Measurements from ENCODE around the gene SPON1.

SPON1 gene

DNA sequence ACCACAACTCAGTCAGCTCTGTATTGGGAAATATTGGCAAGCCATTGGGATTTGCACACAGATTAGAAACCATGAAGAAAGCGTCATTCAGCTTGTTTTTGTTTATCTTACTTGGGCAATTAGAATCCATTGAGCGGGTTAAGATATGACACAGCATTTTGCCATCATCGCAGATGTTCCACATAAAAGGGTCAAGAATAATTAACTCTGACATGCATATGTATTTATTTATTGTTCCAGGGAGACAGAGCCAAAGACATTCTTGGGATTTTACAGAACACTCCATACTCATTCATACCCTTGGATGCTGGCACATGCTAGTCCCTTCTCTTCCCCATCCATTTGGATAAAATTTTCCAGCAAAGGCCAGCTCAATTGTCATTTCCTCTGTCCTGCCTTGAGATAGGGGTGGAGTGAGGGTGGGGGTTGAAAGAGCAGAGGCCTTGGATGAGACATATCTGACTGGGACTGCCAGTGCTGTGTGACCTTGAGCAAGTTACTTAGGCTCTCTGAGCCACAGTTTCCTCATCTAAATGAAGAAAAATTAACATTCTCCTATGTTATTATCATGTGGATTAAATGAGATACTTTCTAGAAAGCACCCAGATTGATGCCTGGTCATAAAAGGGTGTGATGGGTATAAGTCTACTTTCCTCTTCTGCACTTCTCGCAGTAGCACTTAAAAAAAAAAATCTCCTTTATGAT, 216.7 kb downstream of the SPON1 start:
- Histone ChIP-seq H3K36me3 (ENCODE audit: insufficient read depth, low read length) (no peaks in the 10 kb centered on the region), H3K9ac (ENCODE audit: low read length) (no peak overlapping the region), H3K27me3 (ENCODE audit: control insufficient read depth in 1 of 2, insufficient read depth in 2 of 2, low read length in 2 of 2) (no peaks in the 10 kb centered on the region), H3K9me3 (ENCODE audit: low read length) (no peaks in the 10 kb centered on the region), H3K4me1 (ENCODE audit: insufficient read depth, low read length) (no peaks in the 10 kb centered on the region), H3K27ac (ENCODE audit: low read depth, low read length) (no peak overlapping the region), H3K4me3 (ENCODE audit: low read depth in 1 of 2, low read length in 2 of 2) (no peak overlapping the region)

DNA sequence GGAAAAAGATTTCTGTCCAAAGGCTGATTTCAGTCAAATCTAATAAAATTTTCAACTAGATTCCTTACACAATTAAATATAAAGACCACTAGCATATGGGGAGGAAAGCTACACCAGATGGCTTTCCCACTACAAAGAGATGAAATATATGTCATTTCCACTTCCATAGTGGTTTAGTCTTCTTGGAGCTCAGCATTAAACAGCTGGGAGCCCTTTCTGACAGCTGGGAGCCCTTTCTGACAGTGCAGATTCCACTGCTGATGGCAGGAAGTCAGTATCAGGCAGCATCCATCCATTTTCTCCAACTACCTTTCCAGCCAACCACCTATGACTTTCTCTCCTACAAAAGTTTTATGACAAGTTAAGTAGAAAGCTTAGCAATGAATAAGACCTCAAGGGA, 218.6 kb downstream of the SPON1 start:
- Histone ChIP-seq H3K4me1 (ENCODE audit: insufficient read depth, low read length) (no peaks in the 10 kb centered on the region), H3K27ac (ENCODE audit: low read depth, low read length) (no peak overlapping the region), H3K4me3 (ENCODE audit: low read depth in 1 of 2, low read length in 2 of 2) (no peak overlapping the region), H3K9me3 (ENCODE audit: low read length) (no peaks in the 10 kb centered on the region), H3K27me3 (ENCODE audit: control insufficient read depth in 1 of 2, insufficient read depth in 2 of 2, low read length in 2 of 2) (no peaks in the 10 kb centered on the region), H3K36me3 (ENCODE audit: insufficient read depth, low read length) (no peaks in the 10 kb centered on the region), H3K9ac (ENCODE audit: low read length) (no peak overlapping the region)

- peaks cover 4% of the 10 kb centered on the region for H3K4me1 ChIP-seq (ENCODE audit: insufficient read depth, low read length)
- H3K27me3 ChIP-seq (ENCODE audit: control insufficient read depth in 1 of 2, insufficient read depth in 2 of 2, low read length in 2 of 2): no peaks in the 10 kb centered on the region
- H3K4me3 ChIP-seq (ENCODE audit: low read depth in 1 of 2, low read length in 2 of 2): no peak overlapping the region
- no peak overlapping the region for H3K27ac ChIP-seq (ENCODE audit: low read depth, low read length)
- no peaks in the 10 kb centered on the region for H3K9me3 ChIP-seq (ENCODE audit: low read length)
- no peak overlapping the region for H3K9ac ChIP-seq (ENCODE audit: low read length)
- no peaks in the 10 kb centered on the region for H3K36me3 ChIP-seq (ENCODE audit: insufficient read depth, low read length)
These were observed 220.4 kb downstream of the SPON1 start for GRCh38 chr11:14182833-14183364.

- Histone ChIP-seq H3K4me3 (ENCODE audit: low read depth in 1 of 2, low read length in 2 of 2) (no peak overlapping the region), H3K36me3 (ENCODE audit: insufficient read depth, low read length) (no peaks in the 10 kb centered on the region), H3K9ac (ENCODE audit: low read length) (no peak overlapping the region), H3K27me3 (ENCODE audit: control insufficient read depth in 1 of 2, insufficient read depth in 2 of 2, low read length in 2 of 2) (no peaks in the 10 kb centered on the region), H3K9me3 (ENCODE audit: low read length) (no peaks in the 10 kb centered on the region), H3K4me1 (ENCODE audit: insufficient read depth, low read length) (peaks cover 4% of the 10 kb centered on the region), H3K27ac (ENCODE audit: low read depth, low read length) (no peak overlapping the region)
These were observed 221.8 kb downstream of the SPON1 start for GRCh38 chr11:14184028-14184940.

- Histone ChIP-seq H3K9me3 (ENCODE audit: low read length) (no peaks in the 10 kb centered on the region), H3K36me3 (ENCODE audit: insufficient read depth, low read length) (no peaks in the 10 kb centered on the region), H3K27me3 (ENCODE audit: control insufficient read depth in 1 of 2, insufficient read depth in 2 of 2, low read length in 2 of 2) (no peaks in the 10 kb centered on the region), H3K9ac (ENCODE audit: low read length) (no peak overlapping the region), H3K4me3 (ENCODE audit: low read depth in 1 of 2, low read length in 2 of 2) (no peak overlapping the region), H3K27ac (ENCODE audit: low read depth, low read length) (no peak overlapping the region), H3K4me1 (ENCODE audit: insufficient read depth, low read length) (peaks cover 4% of the 10 kb centered on the region)
These were observed 222.9 kb downstream of the SPON1 start for GRCh38 chr11:14185461-14185860.

DNA sequence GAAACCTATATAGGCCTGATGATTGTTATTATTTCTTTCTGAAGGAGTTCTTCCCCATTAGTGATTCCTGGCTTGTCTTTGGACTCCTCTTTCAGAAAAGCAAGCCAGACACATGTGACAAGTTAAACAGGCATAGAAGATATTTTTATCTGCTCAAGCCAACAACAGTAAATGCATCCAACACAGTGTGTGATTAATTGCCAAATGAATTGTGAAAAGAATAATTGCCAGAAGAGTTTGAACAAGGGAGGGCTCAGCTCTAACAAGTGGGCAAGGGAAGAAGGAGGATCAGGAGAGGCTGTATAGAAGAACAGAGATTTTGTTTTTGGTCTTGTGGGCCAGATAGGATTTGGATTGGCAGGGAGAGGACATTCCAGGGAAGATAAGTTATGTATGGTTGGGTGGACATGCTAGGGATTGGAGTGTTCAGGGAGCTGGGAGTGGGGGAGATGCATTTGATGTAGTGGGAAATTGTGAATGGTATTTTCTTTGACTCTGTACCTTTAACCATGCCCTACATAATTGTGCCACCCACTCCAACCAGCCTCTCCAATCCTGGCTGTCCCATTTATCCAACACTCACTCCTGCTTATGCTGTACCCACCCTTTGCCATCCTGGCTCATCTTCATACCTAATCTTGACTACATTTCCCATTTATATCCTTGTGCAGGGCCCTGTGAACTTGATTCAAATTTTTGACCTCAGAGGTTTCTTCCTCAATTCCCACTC, 223.7 kb downstream of the SPON1 start:
- H3K4me1 ChIP-seq (ENCODE audit: insufficient read depth, low read length): peaks cover 4% of the 10 kb centered on the region
- no peaks in the 10 kb centered on the region for H3K27me3 ChIP-seq (ENCODE audit: control insufficient read depth in 1 of 2, insufficient read depth in 2 of 2, low read length in 2 of 2)
- H3K4me3 ChIP-seq (ENCODE audit: low read depth in 1 of 2, low read length in 2 of 2): no peak overlapping the region
- no peaks in the 10 kb centered on the region for H3K9me3 ChIP-seq (ENCODE audit: low read length)
- no peaks in the 10 kb centered on the region for H3K36me3 ChIP-seq (ENCODE audit: insufficient read depth, low read length)
- H3K27ac ChIP-seq (ENCODE audit: low read depth, low read length): no peak overlapping the region
- no peak overlapping the region for H3K9ac ChIP-seq (ENCODE audit: low read length)

DNA sequence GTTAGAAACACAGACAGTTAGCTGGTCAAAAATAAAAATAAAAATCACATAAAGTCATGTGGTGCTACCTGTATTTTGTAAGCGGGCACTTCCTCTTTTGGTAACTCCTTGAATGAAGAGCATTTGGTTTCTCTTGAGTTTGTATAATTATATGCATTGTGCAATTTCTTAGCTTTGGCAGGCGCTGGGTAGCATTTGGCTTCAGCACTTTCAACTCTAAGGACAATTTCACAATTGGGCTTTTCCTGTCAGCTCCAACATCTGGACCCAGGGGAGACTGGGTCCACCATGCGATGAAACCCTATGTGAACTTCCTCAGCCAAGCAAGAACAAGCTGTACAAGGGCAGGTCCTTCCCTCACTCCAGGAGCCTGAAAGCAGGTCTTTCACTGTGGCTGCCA, 227.4 kb downstream of the SPON1 start:
- H3K27me3 ChIP-seq (ENCODE audit: control insufficient read depth in 1 of 2, insufficient read depth in 2 of 2, low read length in 2 of 2): no peaks in the 10 kb centered on the region
- no peaks in the 10 kb centered on the region for H3K9me3 ChIP-seq (ENCODE audit: low read length)
- no peaks in the 10 kb centered on the region for H3K36me3 ChIP-seq (ENCODE audit: insufficient read depth, low read length)
- no peak overlapping the region for H3K4me3 ChIP-seq (ENCODE audit: low read depth in 1 of 2, low read length in 2 of 2)
- no peak overlapping the region for H3K27ac ChIP-seq (ENCODE audit: low read depth, low read length)
- H3K4me1 ChIP-seq (ENCODE audit: insufficient read depth, low read length): peaks cover 4% of the 10 kb centered on the region
- no peak overlapping the region for H3K9ac ChIP-seq (ENCODE audit: low read length)

- H3K4me3 ChIP-seq (ENCODE audit: low read depth in 1 of 2, low read length in 2 of 2): no peak overlapping the region
These were observed 228.7 kb downstream of the SPON1 start for GRCh38 chr11:14190992-14191778.

GRCh38 chr11:14193644-14194043, 231.1 kb downstream of the SPON1 start:
- Histone ChIP-seq H3K4me1 (ENCODE audit: insufficient read depth, low read length) (no peaks in the 10 kb centered on the region), H3K4me3 (ENCODE audit: low read depth in 1 of 2, low read length in 2 of 2) (no peak overlapping the region), H3K27ac (ENCODE audit: low read depth, low read length) (no peak overlapping the region), H3K27me3 (ENCODE audit: control insufficient read depth in 1 of 2, insufficient read depth in 2 of 2, low read length in 2 of 2) (no peaks in the 10 kb centered on the region), H3K9ac (ENCODE audit: low read length) (no peak overlapping the region), H3K9me3 (ENCODE audit: low read length) (no peaks in the 10 kb centered on the region), H3K36me3 (ENCODE audit: insufficient read depth, low read length) (no peaks in the 10 kb centered on the region)

More at GRCh38 chr11:14190992-14191778, 228.7 kb downstream of the SPON1 start:
- Histone ChIP-seq H3K36me3 (ENCODE audit: insufficient read depth, low read length) (no peaks in the 10 kb centered on the region), H3K4me1 (ENCODE audit: insufficient read depth, low read length) (peaks cover 4% of the 10 kb centered on the region), H3K9ac (ENCODE audit: low read length) (no peak overlapping the region), H3K9me3 (ENCODE audit: low read length) (no peaks in the 10 kb centered on the region), H3K27ac (ENCODE audit: low read depth, low read length) (no peak overlapping the region), H3K27me3 (ENCODE audit: control insufficient read depth in 1 of 2, insufficient read depth in 2 of 2, low read length in 2 of 2) (no peaks in the 10 kb centered on the region)

DNA sequence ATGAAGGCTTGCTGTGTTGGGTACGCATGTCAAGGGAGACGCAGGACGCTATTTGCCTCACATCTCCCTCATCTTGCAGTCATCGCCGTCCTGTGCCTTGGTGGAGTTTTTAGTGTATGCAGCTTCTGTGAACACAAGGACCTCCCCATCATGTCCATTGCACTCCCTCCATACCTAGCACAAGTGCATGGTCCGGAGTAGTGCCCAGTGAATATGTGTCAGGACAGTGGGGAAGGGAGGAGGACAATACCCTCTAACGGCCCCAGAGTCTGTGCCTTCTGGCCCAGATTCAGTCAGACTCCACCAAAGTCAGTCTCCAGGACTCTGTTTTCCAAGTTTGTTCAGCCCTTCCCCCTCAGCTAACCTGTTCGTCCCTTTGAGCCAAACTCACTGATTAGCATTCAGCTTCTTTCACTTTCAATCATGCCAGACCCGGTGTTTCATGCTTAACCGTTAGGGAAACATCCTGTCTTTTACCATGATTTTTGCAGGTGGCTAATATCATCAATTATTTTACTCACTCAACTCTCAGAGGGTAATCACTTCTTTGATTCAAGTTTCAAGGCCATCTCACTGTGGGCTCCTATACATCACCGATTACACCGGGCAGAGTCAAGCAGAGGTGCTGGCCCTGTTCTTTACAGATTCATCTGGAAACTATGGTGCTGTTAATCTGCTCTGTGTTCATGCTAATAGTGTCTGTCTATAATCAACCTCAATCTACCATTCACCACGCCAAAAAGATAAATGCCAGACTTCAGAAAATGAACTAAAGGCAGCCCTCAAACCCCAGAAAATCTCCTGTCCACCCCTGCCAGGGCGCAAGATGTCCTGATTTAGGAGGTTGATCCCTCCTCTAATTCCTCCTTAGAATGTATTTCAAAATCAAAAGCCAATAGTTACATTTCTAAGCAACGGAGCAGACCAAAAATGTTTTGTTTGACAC, 240.0 kb downstream of the SPON1 start:
- no peak overlapping the region for H3K9ac ChIP-seq (ENCODE audit: low read length)

More for the DNA sequence above, 240.0 kb downstream of the SPON1 start:
- H3K36me3 ChIP-seq (ENCODE audit: insufficient read depth, low read length): no peaks in the 10 kb centered on the region
- no peak overlapping the region for H3K4me3 ChIP-seq (ENCODE audit: low read depth in 1 of 2, low read length in 2 of 2)
- H3K4me1 ChIP-seq (ENCODE audit: insufficient read depth, low read length): no peaks in the 10 kb centered on the region
- H3K27me3 ChIP-seq (ENCODE audit: control insufficient read depth in 1 of 2, insufficient read depth in 2 of 2, low read length in 2 of 2): no peaks in the 10 kb centered on the region
- no peak overlapping the region for H3K27ac ChIP-seq (ENCODE audit: low read depth, low read length)
- H3K9me3 ChIP-seq (ENCODE audit: low read length): no peaks in the 10 kb centered on the region

All from muscle layer of colon (tissue), 2 donors.